C4-2B (cell line): Measurements from ENCODE around the gene EXOC6.
"Not testable (repeated sequence)": the region's sequence is repeated elsewhere in the genome, so short reads cannot be mapped to it uniquely, and the experiment has no call there.

Experiments used
- H3K27ac ChIP-seq: fragments of 450-650 bp; 2 replicates; pipeline ENCODE4 v1.5.1; 2017
- ZFX ChIP-seq: fragments of 450-650 bp; IDR thresholded peaks from 2 replicates; pipeline ENCODE4 v1.6.1; 2017
- TF ChIP-seq, protein P1 (sequence below): fragments of 450-650 bp; conservative IDR thresholded peaks from 2 replicates; pipeline ENCODE4 v1.5.1; 2017; ENCODE audit warnings: mild to moderate bottlenecking

The EXOC6 gene

GRCh38 chr10:93097386-93097785, 249.1 kb downstream of the EXOC6 start:
- H3K27ac ChIP-seq = no peak overlapping the region
- TF ChIP-seq, protein P1, sequence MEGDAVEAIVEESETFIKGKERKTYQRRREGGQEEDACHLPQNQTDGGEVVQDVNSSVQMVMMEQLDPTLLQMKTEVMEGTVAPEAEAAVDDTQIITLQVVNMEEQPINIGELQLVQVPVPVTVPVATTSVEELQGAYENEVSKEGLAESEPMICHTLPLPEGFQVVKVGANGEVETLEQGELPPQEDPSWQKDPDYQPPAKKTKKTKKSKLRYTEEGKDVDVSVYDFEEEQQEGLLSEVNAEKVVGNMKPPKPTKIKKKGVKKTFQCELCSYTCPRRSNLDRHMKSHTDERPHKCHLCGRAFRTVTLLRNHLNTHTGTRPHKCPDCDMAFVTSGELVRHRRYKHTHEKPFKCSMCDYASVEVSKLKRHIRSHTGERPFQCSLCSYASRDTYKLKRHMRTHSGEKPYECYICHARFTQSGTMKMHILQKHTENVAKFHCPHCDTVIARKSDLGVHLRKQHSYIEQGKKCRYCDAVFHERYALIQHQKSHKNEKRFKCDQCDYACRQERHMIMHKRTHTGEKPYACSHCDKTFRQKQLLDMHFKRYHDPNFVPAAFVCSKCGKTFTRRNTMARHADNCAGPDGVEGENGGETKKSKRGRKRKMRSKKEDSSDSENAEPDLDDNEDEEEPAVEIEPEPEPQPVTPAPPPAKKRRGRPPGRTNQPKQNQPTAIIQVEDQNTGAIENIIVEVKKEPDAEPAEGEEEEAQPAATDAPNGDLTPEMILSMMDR = no peak
- TF ChIP-seq ZFX = no peak

GRCh38 chr10:93098816-93099215, 250.5 kb downstream of the EXOC6 start:
- TF ChIP-seq ZFX = no peak
- TF ChIP-seq, protein P1 = no peak

GRCh38 chr10:93099670-93100069, 251.3 kb downstream of the EXOC6 start:
- TF ChIP-seq ZFX = no peak
- TF ChIP-seq, protein P1 = no peak
- no peak overlapping the region for H3K27ac ChIP-seq

More at GRCh38 chr10:93098816-93099215, 250.5 kb downstream of the EXOC6 start:
- H3K27ac ChIP-seq = no peak overlapping the region

- H3K27ac ChIP-seq = not testable (repeated sequence)
Measured at GRCh38 chr10:93101148-93101547, 252.8 kb downstream of the EXOC6 start.

GRCh38 chr10:93103953-93104352, 255.6 kb downstream of the EXOC6 start:
- TF ChIP-seq, protein P1 = no peak
- no peak for TF ChIP-seq ZFX
- no peak overlapping the region for H3K27ac ChIP-seq

DNA sequence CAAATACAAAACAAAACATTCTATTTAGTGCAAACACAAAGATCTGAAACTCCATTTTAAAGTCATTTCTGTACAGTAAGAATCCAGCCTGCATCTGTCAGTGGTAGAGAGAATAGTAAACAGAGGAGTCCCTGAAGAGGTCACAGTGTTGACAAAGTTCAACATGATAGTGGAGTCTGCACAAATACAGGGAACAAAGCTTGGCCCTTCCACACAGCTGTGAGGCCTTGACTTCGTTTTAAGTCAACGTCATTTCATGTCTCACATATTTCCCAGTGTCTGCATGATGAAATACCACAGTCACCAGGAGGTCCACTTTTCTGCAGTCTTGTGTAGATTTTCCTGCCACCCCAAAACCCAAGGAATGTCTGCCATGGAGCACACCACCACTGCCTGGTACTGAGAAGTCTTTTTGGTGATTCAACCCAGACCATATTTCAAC, 258.3 kb downstream of the EXOC6 start:
- no peak overlapping the region for H3K27ac ChIP-seq
- TF ChIP-seq ZFX = no peak
- TF ChIP-seq, protein P1 = no peak
